ENCODE measurements around the gene DLX4.

DNA sequence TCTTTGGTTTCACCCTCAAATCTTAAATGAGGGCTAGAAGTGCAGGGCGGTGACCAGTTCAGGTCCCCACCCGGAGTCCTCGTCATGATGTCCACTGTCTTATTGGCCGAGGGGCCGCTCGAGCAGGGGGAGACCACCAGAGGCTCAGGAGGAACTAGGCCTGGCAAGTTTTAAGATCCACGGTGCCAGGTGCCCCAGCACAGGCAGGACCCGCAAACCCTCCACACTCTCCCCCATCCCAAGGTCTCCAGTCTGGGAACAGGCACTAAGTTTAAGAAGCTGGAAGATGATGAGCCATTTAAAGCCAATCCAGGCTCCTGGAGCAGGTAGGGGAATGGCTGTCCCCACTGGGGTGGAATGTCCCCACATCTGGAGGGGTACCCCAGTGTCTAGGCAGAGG is 21.9 kb downstream of the DLX4 start:
- TF ChIP-seq, protein P1, sequence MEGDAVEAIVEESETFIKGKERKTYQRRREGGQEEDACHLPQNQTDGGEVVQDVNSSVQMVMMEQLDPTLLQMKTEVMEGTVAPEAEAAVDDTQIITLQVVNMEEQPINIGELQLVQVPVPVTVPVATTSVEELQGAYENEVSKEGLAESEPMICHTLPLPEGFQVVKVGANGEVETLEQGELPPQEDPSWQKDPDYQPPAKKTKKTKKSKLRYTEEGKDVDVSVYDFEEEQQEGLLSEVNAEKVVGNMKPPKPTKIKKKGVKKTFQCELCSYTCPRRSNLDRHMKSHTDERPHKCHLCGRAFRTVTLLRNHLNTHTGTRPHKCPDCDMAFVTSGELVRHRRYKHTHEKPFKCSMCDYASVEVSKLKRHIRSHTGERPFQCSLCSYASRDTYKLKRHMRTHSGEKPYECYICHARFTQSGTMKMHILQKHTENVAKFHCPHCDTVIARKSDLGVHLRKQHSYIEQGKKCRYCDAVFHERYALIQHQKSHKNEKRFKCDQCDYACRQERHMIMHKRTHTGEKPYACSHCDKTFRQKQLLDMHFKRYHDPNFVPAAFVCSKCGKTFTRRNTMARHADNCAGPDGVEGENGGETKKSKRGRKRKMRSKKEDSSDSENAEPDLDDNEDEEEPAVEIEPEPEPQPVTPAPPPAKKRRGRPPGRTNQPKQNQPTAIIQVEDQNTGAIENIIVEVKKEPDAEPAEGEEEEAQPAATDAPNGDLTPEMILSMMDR (IDR thresholded peaks at IDR 0.05), result no peak
- no peak for TF ChIP-seq ZFX (IDR thresholded peaks at IDR 0.05; ENCODE audit: borderline replicate concordance)
